Esophagus squamous epithelium (tissue), 5 donors: ENCODE data around the gene TCF7. TPM values are rescaled to one million over a fixed set of nuclear protein-coding genes. Genes with fewer than 3 reads are reported as not detected.

Experiments used
- DNase-seq: peaks from one replicate; lab custom pipeline; 2025; lab: John Stamatoyannopoulos, UW
- H3K27ac ChIP-seq, 4 donors: fragments of 200-600 bp; sonication (generic); one replicate each; pipeline ENCODE4 v1.5.1; 2016 to 2019; ENCODE audit warnings: mild to moderate bottlenecking in 1 of 4
- H3K27me3 ChIP-seq, 4 donors: fragments of 200-600 bp; sonication (generic); 1 replicate in 3 of 4; 2 replicates in 1 of 4; pipeline versions ENCODE4 v1.5.1 to v1.6.0; 2017 to 2021; ENCODE audit warnings: antibody characterized with exemption in 1 of 4
- H3K36me3 ChIP-seq, 3 donors: fragments of 200-600 bp; sonication (generic); one replicate each; pipeline ENCODE4 v1.5.1; 2016 to 2019
- H3K4me1 ChIP-seq, 3 donors: fragments of 200-600 bp; sonication (generic); one replicate each; pipeline ENCODE4 v1.5.1; 2017 to 2019
- H3K4me3 ChIP-seq, 4 donors: fragments of 200-600 bp; sonication (generic); 1 replicate in 3 of 4; 2 replicates in 1 of 4; pipeline ENCODE4 v1.5.1; 2016 to 2019; ENCODE audit warnings: mild to moderate bottlenecking in 2 of 4, moderate library complexity in 1 of 4
- H3K9me3 ChIP-seq, 3 donors: fragments of 200-600 bp; sonication (generic); one replicate each; pipeline ENCODE4 v1.5.1; 2016 to 2019
- POLR2A ChIP-seq, 4 donors: fragments of 450-650 bp; IDR thresholded peaks; one replicate each; pipeline ENCODE4 v1.6.1; 2017; ENCODE audit warnings: antibody characterized with exemption in 4 of 4, mild to moderate bottlenecking in 4 of 4, moderate library complexity in 3 of 4
- WGBS, 2 donors: methylation state at CpG; one replicate each; pipeline ENCODE4 v1.1.5; 2018; 5-methylcytosine and 5-hydroxymethylcytosine counted together
- intact Hi-C: fragments of 100-400 bp; cut with DNase I; formaldehyde crosslinking; loops from one replicate; pipeline ENCODE4 v1.15.0; 2022
- total RNA-seq, 4 donors: library from RNA; depleted of rRNA; stranded (reverse); fragments of >200 nt; gene quantifications; one replicate each; pipeline ENCODE4 v1.1.0, GENCODE V29; 2016
- TF ChIP-seq, protein P1 (sequence below), 6 experiments: fragments of 450-650 bp in 4 of 6; fragments of 200-600 bp in 2 of 6; sonication (generic) in 2 of 6; IDR thresholded peaks; one replicate each; pipeline ENCODE4 v1.5.1; 2016 to 2019; ENCODE audit warnings: antibody characterized with exemption in 6 of 6, mild to moderate bottlenecking in 4 of 6, moderate library complexity in 4 of 6
- donor health status: DM: yes; HTN: yes; CAD: no.

The TCF7 gene
- total RNA-seq, 4 donors from 2014 or later = 1.9 to 7.6 (median 2.8) TPM

DNA sequence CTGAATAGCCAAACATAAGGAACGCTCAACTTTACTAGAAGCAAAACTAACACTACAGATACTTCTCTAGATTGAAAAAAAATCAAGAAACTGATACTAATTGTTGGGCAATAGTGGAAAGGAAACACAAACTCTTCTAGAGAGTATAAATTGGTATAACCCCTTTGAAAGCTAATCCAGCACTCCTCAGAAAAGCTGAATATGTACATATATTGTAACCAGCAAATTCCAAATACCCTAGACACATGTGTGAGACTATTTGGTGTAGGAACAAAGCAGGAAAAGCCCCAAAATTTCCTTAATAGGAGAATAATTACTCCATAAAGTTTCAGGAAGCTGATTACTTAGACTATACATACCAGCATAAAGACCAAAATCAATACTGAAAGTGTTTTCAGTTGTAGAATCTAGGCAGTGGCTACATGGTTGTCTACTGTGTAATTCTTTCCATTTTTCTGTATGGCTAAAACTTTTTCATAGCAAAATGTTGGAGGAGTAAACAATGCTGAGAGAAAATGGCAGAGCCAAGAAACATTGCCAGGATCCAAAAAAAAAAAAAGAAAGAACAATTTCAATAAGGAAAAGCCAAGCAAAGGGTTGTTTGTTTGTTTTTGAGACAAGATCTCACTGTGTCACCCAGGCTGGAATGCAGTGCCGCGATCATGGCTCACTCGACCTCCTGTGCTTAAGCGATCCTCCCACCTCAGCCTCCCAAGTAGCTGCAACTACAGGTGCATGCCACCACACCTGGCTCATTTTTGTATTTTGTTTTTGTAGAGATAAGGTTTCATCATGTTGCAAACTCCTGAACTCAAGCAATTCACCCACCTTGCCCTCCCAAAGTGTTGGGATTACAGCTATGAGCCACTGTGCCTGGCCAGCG, 47.3 kb downstream of the TCF7 start:
- H3K36me3 ChIP-seq = peaks cover 16 to 99% (median 35%) of the 10 kb centered on the region in 3 donors
- H3K4me1 ChIP-seq = peaks cover 0 to 7% (median 0%) of the 10 kb centered on the region in 3 donors
- DNase-seq = no peak
- H3K27me3 ChIP-seq = no peaks in the 10 kb centered on the region
- no peak overlapping the region for H3K27ac ChIP-seq
- H3K4me3 ChIP-seq = no peak overlapping the region
- WGBS, 2 donors = 95 to 98% methylated on average over 6 of the region's 6 CpGs
- intact Hi-C loops = no loop called here
- H3K9me3 ChIP-seq = no peaks in the 10 kb centered on the region
- TF ChIP-seq POLR2A (IDR thresholded peaks at IDR 0.05) = no peak
- TF ChIP-seq, protein P1, sequence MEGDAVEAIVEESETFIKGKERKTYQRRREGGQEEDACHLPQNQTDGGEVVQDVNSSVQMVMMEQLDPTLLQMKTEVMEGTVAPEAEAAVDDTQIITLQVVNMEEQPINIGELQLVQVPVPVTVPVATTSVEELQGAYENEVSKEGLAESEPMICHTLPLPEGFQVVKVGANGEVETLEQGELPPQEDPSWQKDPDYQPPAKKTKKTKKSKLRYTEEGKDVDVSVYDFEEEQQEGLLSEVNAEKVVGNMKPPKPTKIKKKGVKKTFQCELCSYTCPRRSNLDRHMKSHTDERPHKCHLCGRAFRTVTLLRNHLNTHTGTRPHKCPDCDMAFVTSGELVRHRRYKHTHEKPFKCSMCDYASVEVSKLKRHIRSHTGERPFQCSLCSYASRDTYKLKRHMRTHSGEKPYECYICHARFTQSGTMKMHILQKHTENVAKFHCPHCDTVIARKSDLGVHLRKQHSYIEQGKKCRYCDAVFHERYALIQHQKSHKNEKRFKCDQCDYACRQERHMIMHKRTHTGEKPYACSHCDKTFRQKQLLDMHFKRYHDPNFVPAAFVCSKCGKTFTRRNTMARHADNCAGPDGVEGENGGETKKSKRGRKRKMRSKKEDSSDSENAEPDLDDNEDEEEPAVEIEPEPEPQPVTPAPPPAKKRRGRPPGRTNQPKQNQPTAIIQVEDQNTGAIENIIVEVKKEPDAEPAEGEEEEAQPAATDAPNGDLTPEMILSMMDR (IDR thresholded peaks at IDR 0.05) = no peak

DNA sequence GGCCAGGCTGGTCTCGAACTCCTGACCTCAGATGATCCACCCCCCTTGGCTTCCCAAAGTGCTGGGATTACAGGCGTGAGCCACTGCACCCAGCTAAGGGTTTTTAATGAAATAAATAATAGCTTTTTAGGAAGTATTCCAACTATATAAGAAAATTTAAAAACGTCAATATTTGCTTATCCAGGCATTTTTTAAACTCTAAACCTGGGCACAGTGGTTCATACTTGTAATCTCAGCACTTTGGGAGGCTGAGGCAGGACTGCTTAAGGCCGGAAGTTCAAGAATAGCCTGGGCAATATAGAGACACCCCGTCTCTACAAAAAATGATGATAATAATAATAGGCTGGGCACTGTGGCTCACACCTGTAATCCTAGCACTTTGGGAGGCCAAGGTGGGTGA, 48.1 kb downstream of the TCF7 start:
- no peak overlapping the region for H3K27ac ChIP-seq
- peaks cover 16 to 99% (median 38%) of the 10 kb centered on the region in 3 donors for H3K36me3 ChIP-seq
- DNase-seq = no peak
- H3K4me3 ChIP-seq = no peak overlapping the region
- TF ChIP-seq POLR2A (IDR thresholded peaks at IDR 0.05) = no peak
- TF ChIP-seq, protein P1 (IDR thresholded peaks at IDR 0.05) = no peak
- WGBS, 2 donors = 91 to 98% methylated on average over 5 of the region's 5 CpGs
- no peaks in the 10 kb centered on the region for H3K9me3 ChIP-seq
- peaks cover 0 to 7% (median 0%) of the 10 kb centered on the region in 3 donors for H3K4me1 ChIP-seq
- H3K27me3 ChIP-seq = no peaks in the 10 kb centered on the region
- intact Hi-C loops = no loop called here

DNA sequence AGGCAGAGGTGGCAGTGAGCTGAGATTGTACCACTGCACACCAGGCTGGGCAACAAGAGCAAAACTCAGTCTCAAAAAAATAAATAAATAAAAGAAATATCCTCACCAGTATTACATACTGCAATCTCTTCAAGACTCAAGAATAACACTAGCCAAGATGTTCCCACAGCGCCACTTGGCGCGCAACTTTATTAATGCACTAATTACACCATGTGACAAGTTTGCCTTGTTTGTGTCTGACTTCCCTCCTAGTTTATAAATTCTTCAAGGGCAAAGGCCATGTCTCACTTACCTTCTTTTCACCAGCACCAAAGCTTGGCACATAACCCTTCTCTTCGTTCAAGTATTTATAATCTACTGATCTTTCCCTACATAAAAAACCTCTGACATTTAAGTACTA, 57.5 kb downstream of the TCF7 start:
- TF ChIP-seq POLR2A (IDR thresholded peaks at IDR 0.05) = no peak
- TF ChIP-seq, protein P1 (IDR thresholded peaks at IDR 0.05) = no peak
- no peak overlapping the region for H3K4me3 ChIP-seq
- no peak for DNase-seq
- 92 to 95% methylated on average over 4 of the region's 4 CpGs for WGBS, 2 donors
- peaks cover 0 to 51% (median 12%) of the 10 kb centered on the region in 3 donors for H3K4me1 ChIP-seq
- H3K27me3 ChIP-seq = no peaks in the 10 kb centered on the region
- no peaks in the 10 kb centered on the region for H3K9me3 ChIP-seq
- H3K36me3 ChIP-seq = peaks cover 0 to 68% (median 32%) of the 10 kb centered on the region in 3 donors
- intact Hi-C loops = no loop called here
- H3K27ac ChIP-seq = no peak overlapping the region

DNA sequence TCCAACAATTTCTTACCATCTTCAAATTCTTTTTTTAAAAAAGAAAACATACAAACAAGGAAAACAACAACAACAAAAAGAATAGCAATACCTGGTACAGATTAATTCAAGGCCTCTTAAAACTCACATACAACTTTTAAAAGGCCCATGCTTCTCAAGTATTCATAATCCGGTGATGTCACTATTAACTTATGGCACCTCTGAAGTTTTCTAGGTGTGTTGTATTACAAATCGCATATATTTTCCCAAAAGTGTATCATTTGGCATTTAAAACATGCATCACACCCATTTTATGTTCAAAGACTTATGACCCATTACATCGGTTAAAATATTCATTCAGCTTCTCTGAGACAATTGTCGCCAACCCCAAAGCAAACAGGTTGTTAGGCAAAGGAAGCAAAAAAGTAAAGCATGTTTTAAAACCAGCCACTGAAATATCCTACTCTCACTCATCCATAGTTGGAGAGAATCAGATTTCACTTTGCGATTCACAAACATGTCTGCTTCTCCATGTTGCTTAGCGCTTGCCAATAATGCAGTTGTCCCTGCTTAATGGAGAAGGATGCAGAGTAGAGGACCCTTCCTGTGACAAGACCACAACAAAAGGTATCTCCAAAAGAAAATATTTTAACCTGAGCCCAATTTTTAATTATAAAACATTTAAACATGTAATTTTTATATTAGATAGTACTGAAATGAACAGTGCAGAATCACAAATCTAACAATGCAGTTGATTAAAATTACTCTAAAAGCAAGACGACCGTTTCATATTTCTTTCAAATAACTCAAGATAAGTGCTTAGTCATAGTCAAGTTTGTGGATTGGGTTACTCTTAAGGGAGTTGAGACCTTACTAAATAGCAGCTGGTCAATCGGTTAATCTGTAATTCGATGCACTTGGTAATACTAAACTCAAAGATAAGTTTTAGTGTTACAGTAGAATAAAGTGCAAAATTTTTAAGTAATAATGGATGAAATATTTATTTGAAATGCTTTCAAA, 60.7 kb downstream of the TCF7 start:
- WGBS, 2 donors = 12 to 20% methylated on average over 10 of the region's 10 CpGs
- Histone ChIP-seq H3K36me3 (peaks cover 0 to 36% (median 19%) of the 10 kb centered on the region in 3 donors), H3K4me3 (peak overlapping the region; percentile 93 to 95 (median 93)), H3K4me1 (peaks cover 4 to 60% (median 21%) of the 10 kb centered on the region in 3 donors), H3K27ac (peak overlapping the region; percentile 30 to 100 (median 98)), H3K9me3 (no peaks in the 10 kb centered on the region), H3K27me3 (no peaks in the 10 kb centered on the region)
- no peak for TF ChIP-seq POLR2A (IDR thresholded peaks at IDR 0.05)
- TF ChIP-seq, protein P1 (IDR thresholded peaks at IDR 0.05) = no peak
- intact Hi-C loops = no loop called here
- DNase-seq = no peak
